Activated CD4-positive, alpha-beta T cell treated with anti-CD3 and anti-CD28 coated beads, Interleukin-2, amount 50 U/mL, for 1 hour (primary cell): ENCODE data around the gene ZNF784.
"Not testable (repeated sequence)": the region's sequence is repeated elsewhere in the genome, so short reads cannot be mapped to it uniquely, and the experiment has no call there.

Source experiments
- DNase-seq: peaks from one replicate; pipeline ENCODE4 v3.0.0-alpha.2; 2020

The ZNF784 gene

DNA sequence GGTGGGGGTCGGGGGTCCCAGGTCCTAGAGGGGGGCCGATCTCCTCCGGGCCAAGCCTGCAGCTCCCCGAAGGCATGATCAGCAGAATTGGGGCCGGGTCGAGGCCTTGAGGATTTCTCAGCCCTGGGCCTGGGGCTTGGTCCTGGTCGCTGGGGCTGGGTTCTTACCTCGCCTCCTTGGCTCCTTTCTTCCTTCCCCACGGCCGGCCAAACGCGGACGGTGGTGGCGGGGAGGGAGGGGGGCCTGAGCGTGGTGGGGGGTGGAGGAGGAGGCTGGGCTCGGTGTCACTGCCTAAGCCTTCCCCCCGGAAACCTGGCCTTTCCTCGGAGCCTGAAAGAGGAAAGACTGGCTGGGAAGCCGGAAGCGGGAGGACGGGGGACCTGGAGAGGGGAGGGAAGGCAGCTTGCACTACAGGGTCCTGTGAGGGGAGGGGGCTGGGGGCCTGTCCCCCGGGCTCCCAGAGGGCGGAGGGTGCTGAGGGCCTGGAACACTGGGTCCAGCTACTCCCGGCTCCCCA, 43.7 kb downstream of the ZNF784 start, which contains the start of gene ZNF579:
ZNF579 (minus strand) TSS at position 221 of the 517 bp plus-strand sequence. CDS start 1,209 bp downstream, outside the sequence.
- DNase-seq = peak; percentile 69

DNA sequence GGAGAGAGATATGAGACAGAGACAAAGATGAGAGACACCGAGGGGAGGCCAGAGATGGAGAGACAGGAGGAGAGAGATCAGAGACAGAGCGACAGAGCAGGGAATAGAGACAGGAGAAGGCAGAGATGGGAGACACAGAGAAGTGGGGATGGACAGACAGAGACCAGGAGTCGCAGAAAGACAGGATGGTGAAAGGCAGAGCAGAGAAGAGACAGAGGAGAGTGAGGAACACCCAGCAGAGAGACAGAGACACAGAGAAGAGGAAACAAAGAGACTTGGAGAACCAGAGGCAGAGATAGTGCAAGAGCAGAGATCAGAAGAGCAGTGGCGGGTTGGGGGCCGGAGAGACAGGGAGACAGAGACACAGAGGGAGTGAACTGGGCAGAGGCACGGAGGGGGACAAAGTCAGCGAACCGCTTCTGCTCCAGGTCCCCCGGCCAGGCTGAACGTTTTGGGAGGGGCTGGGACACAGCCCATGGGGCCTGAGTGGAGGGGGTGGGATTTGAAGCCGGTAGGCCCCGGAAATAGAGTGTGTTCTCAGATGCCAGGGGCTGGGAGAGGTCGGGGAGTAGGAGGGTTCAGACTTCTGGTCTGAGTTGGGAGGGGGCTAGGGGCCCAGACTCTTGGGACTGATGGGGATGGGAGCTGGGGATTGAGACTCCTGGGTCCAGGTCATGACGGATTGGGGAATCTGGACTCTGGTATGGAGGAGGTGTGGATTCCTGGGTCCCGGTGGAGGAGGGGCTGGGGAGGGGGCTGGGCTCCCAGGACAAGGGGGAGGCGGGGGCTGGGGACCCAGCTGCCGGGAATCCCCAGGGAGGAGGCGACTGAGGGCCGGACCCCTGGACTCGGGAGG, 44.4 kb downstream of the ZNF784 start:
- no peak for DNase-seq

DNA sequence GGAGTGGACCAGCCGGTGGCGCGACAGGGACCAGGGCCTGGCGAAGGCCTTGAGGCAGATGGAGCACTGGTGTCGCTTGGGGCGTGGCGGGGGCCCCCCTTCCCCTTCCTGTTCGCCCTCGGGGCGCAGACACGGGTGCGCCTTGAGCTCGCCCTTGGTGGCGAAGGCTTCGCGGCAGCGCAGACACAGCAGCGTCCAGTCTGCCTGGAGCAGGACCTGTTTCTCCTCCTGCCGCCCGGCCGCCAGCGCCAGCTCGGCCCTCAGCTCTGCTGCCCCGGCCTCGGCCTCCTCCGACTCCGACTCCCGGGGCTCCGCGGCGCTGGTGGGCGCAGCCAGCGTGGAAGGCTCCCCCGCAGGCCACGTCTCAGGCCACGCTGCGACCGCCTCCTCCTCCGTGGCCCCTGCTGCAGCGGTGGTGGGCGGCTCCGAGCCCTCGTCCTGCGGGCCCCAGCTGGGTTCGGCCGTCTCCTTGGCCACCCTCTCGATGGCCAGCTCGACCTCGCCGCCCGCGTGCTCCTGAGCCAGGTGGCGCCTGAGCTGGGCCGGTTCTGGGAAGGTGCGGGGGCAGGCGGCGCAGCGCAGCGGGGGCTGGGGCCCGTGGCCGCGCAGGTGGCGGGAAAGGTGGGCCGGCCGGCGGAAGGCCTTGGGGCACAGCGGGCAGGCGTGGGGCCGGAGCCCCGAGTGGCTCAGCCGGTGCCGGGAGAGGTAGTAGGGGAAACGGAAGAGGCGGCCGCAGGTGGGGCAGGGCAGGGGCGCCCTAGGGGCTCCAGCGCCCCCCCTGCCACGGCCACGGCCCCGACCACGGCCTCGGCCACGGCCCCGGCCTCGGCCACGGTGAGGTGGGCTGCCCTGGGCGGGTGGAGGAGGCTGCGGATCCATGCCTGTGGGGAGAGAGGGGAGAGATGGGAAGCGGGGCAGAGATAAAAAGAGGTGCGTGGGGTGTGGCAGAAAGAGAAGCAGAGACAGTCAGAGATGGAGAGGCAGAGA, 45.3 kb downstream of the ZNF784 start:
- DNase-seq = no peak

DNA sequence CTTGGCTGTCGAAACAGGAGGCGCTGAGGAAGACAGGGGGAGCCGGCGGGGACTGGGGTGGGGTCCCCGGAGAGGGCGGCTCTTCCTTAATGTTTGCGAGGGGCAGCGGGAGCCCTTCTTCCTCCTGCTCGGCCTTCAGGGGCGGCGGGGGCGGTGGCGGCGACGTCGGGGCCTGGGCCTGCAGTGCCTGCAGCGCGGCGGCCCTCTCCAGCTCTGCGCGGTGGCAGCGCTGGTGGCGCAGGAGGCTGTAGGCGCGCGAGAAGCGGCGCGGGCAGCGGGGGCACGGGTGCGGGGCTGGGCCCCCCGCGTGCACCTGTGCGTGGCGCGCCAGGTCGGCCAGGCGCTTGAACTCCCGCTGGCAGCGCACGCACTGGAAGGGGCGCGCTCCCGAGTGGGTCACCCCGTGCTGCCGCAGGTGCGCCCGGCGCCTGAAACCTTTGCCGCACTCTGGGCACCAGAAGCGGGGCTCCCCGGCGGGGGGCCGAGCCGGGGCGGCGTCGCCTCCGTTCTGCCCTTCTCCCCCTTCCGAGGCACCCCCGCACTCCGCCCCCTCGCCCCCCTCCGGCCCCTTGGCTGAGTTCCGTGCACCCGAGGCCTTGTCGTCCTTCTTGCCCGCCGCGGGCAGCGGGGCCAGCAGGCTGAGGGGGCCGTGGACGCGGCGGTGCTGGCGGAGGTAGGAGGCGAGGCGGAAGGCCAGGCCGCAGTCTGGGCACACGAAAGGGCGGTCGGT, 46.2 kb downstream of the ZNF784 start:
- no peak for DNase-seq

DNA sequence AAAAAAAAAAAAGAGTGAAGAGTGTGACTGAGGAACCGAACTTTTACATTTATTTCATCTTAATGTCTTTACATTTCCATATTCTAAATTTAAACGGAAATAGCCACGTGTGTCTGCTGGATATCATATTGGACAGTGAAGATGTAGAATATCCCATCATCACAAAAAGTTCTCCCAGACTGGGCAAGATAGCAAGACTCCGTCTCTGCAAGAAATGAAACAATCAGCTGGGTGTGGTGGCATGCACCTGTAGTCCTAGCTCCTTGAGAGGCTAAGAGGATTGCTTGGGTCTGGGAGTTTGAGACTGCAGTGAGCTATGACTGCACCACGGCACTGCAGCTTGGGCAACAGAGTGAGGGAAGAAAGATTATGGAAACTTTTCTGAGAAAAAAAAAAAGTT, 47.6 kb downstream of the ZNF784 start:
- no peak for DNase-seq

DNA sequence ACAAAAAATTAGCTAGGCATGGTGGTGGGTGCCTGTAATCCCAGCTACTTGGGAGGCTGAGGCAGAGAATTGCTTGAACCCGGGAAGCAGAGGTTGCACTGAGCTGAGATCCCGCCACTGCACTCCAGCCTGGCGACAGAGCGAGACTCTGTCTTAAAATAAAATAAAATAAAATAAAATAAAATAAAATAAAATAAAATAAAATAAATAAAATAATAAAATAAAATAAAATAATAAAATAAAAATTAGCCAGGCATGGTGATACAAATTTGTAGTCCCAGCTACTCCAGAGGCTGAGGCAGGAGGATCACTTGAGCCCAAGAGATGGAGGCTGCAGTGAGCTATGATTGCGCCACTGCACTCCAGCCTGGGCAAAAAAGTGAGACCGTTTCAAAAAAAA, 50.4 kb downstream of the ZNF784 start:
- DNase-seq = not testable (repeated sequence)
